Liver (tissue), 9 donors: ENCODE results near the gene RABEP1. TPM values are rescaled to one million over a fixed set of nuclear protein-coding genes. Genes with fewer than 3 reads are reported as not detected.

Experiments used
- DNase-seq: peaks from one replicate; pipeline ENCODE4 v3.0.0-alpha.2; 2017; ENCODE audit warnings: low spot score
- H3K27ac ChIP-seq, 2 donors: one replicate each; pipeline ENCODE4 v1.7.0; 2013; ENCODE audit warnings: inconsistent platforms in 2 of 2, low read length in 2 of 2, control low read depth in 1 of 2, low read depth in 1 of 2, mild to moderate bottlenecking in 1 of 2
- H3K27me3 ChIP-seq, 4 donors: one replicate each; pipeline versions ENCODE4 v1.6.1 to v1.7.0; 2013; ENCODE audit warnings: low read length in 3 of 4, inconsistent platforms in 1 of 4, mild to moderate bottlenecking in 1 of 4, moderate library complexity in 1 of 4; ENCODE audit not compliant: control insufficient read depth in 4 of 4, insufficient read depth in 4 of 4
- H3K36me3 ChIP-seq, 4 donors: one replicate each; pipeline versions ENCODE4 v1.6.1 to v1.7.0; 2013; ENCODE audit warnings: low read length in 3 of 4, mild to moderate bottlenecking in 3 of 4, low read depth in 1 of 4, moderate library complexity in 1 of 4; ENCODE audit not compliant: control insufficient read depth in 4 of 4, insufficient read depth in 3 of 4
- H3K4me1 ChIP-seq, 4 donors: one replicate each; pipeline versions ENCODE4 v1.6.1 to v1.7.0; 2013; ENCODE audit warnings: low read length in 3 of 4, mild to moderate bottlenecking in 3 of 4, moderate library complexity in 1 of 4; ENCODE audit not compliant: control insufficient read depth in 4 of 4, insufficient read depth in 4 of 4
- H3K4me3 ChIP-seq, 3 donors: one replicate each; pipeline versions ENCODE4 v1.6.1 to v1.7.0; 2013; ENCODE audit warnings: low read length in 3 of 3, control low read depth in 1 of 3, low read depth in 1 of 3, mild to moderate bottlenecking in 1 of 3
- H3K9ac ChIP-seq, 2 donors: one replicate each; pipeline ENCODE4 v1.7.0; 2013; ENCODE audit warnings: low read length in 2 of 2, mild to moderate bottlenecking in 2 of 2, moderate library complexity in 2 of 2, control low read depth in 1 of 2, low read depth in 1 of 2
- H3K9me3 ChIP-seq, 4 donors: one replicate each; pipeline versions ENCODE4 v1.6.1 to v1.7.0; 2013; ENCODE audit warnings: low read length in 3 of 4; ENCODE audit not compliant: control insufficient read depth in 4 of 4
- CTCF ChIP-seq: fragments of 150-350 bp; IDR thresholded peaks from 2 replicates; pipeline ENCODE4 v1.5.1; 2017; ENCODE audit warnings: improper control_type of control experiment, low read depth, low read length; ENCODE audit not compliant: missing input control
- FOXA1 ChIP-seq: IDR thresholded peaks from 2 replicates; pipeline ENCODE4 v1.6.1; 2016; ENCODE audit warnings: antibody characterized with exemption
- FOXA2 ChIP-seq: IDR thresholded peaks from 2 replicates; pipeline ENCODE4 v1.6.1; 2016; ENCODE audit warnings: antibody characterized with exemption
- HNF4G ChIP-seq: IDR thresholded peaks from 2 replicates; pipeline ENCODE4 v1.6.1; 2016; ENCODE audit warnings: antibody characterized with exemption
- MAX ChIP-seq: IDR thresholded peaks from 2 replicates; pipeline ENCODE4 v1.6.1; 2016; ENCODE audit warnings: antibody characterized with exemption
- NR2F2 ChIP-seq: IDR thresholded peaks from 2 replicates; pipeline ENCODE4 v1.6.1; 2016; ENCODE audit warnings: antibody characterized with exemption
- RAD21 ChIP-seq, 2 donors: IDR thresholded peaks; 2 replicates each; pipeline ENCODE4 v1.6.1; 2016; ENCODE audit warnings: antibody characterized with exemption in 2 of 2, mild to moderate bottlenecking in 2 of 2
- RXRA ChIP-seq, 2 donors: IDR thresholded peaks; 2 replicates each; pipeline ENCODE4 v1.6.1; 2017 to 2018; ENCODE audit warnings: antibody characterized with exemption in 2 of 2, mild to moderate bottlenecking in 1 of 2
- SP1 ChIP-seq: IDR thresholded peaks from 2 replicates; pipeline ENCODE4 v1.6.1; 2018; ENCODE audit warnings: antibody characterized with exemption, mild to moderate bottlenecking
- TAF1 ChIP-seq: conservative IDR thresholded peaks from 2 replicates; pipeline ENCODE4 v1.6.1; 2016; ENCODE audit warnings: antibody characterized with exemption, mild to moderate bottlenecking
- YY1 ChIP-seq: IDR thresholded peaks from 2 replicates; pipeline ENCODE4 v1.6.1; 2016; ENCODE audit warnings: antibody characterized with exemption, mild to moderate bottlenecking
- ZBTB33 ChIP-seq: IDR thresholded peaks from 2 replicates; pipeline ENCODE4 v1.6.1; 2016; ENCODE audit warnings: antibody characterized with exemption
- WGBS: extraction: QIAGEN DNeasy Blood & Tissue Kit; methylation state at CpG from one replicate; pipeline ENCODE4 v1.1.7; 2013; 5-methylcytosine and 5-hydroxymethylcytosine counted together
- polyA plus RNA-seq, 2 donors: library from polyadenylated mRNA; stranded (reverse) in 1 of 2; unstranded in 1 of 2; fragments of 200-250 nt in 1 of 2; fragments of >200 nt in 1 of 2; fragmentation: Nextera tagmentation in 1 of 2; extraction: Ambion mirVana in 1 of 2; gene quantifications; one replicate each; pipeline versions ENCODE4 v1.2.1 to v1.2.3, GENCODE V29; 2013 to 2015
- total RNA-seq, 2 donors: library from RNA; depleted of rRNA; stranded (reverse); fragments of >200 nt; gene quantifications; one replicate each; pipeline ENCODE4 v1.2.3, GENCODE V29; 2014
- TF ChIP-seq, protein P1 (sequence below): IDR thresholded peaks from 2 replicates; pipeline ENCODE4 v1.6.1; 2016; ENCODE audit warnings: antibody characterized with exemption, mild to moderate bottlenecking
- TF ChIP-seq, protein P2 (sequence below): IDR thresholded peaks from 2 replicates; pipeline ENCODE4 v1.6.1; 2016; ENCODE audit warnings: antibody characterized with exemption
- donor health status: healthy.
- donor health status: healthy.
- donor health status: healthy.
- donor health status: healthy.
- donor health status: healthy.

Gene RABEP1
- total and polyA plus RNA-seq, 4 donors: 13.3 to 26.6 (median 20.6) TPM

GRCh38 chr17:5249615-5250014, 32.5 kb upstream of the RABEP1 start:
- no peak overlapping the region for H3K4me3 ChIP-seq
- H3K27me3 ChIP-seq: no peaks in the 10 kb centered on the region
- under 1% methylated on average over 4 of the region's 4 CpGs for WGBS
- peak; percentile 63 for DNase-seq
- no peaks in the 10 kb centered on the region for H3K36me3 ChIP-seq
- no peak overlapping the region for H3K27ac ChIP-seq
- H3K9me3 ChIP-seq: no peaks in the 10 kb centered on the region
- H3K9ac ChIP-seq: no peak overlapping the region
- TF ChIP-seq, protein P1, sequence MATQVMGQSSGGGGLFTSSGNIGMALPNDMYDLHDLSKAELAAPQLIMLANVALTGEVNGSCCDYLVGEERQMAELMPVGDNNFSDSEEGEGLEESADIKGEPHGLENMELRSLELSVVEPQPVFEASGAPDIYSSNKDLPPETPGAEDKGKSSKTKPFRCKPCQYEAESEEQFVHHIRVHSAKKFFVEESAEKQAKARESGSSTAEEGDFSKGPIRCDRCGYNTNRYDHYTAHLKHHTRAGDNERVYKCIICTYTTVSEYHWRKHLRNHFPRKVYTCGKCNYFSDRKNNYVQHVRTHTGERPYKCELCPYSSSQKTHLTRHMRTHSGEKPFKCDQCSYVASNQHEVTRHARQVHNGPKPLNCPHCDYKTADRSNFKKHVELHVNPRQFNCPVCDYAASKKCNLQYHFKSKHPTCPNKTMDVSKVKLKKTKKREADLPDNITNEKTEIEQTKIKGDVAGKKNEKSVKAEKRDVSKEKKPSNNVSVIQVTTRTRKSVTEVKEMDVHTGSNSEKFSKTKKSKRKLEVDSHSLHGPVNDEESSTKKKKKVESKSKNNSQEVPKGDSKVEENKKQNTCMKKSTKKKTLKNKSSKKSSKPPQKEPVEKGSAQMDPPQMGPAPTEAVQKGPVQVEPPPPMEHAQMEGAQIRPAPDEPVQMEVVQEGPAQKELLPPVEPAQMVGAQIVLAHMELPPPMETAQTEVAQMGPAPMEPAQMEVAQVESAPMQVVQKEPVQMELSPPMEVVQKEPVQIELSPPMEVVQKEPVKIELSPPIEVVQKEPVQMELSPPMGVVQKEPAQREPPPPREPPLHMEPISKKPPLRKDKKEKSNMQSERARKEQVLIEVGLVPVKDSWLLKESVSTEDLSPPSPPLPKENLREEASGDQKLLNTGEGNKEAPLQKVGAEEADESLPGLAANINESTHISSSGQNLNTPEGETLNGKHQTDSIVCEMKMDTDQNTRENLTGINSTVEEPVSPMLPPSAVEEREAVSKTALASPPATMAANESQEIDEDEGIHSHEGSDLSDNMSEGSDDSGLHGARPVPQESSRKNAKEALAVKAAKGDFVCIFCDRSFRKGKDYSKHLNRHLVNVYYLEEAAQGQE: no peak
- TF ChIP-seq RAD21 (IDR thresholded peaks at IDR 0.05) (peak; percentile 84 to 92), HNF4G (no peak), NR2F2 (no peak), TAF1 (no peak), CTCF (peak; percentile 74), MAX (no peak), ZBTB33 (no peak), RXRA (IDR thresholded peaks at IDR 0.05) (no peak), FOXA1 (no peak), SP1 (no peak), FOXA2 (no peak), YY1 (peak; percentile 26)
- no peaks in the 10 kb centered on the region for H3K4me1 ChIP-seq

- Histone ChIP-seq H3K4me1 (no peaks in the 10 kb centered on the region), H3K27me3 (no peaks in the 10 kb centered on the region), H3K27ac (no peak overlapping the region), H3K9ac (no peak overlapping the region), H3K36me3 (no peaks in the 10 kb centered on the region), H3K9me3 (no peaks in the 10 kb centered on the region), H3K4me3 (no peak overlapping the region)
- TF ChIP-seq RAD21 (IDR thresholded peaks at IDR 0.05): no peak
- TF ChIP-seq CTCF: no peak
- TF ChIP-seq FOXA1: no peak
- no peak for TF ChIP-seq ZBTB33
- no peak for TF ChIP-seq SP1
- TF ChIP-seq NR2F2: no peak
- TF ChIP-seq, protein P2, sequence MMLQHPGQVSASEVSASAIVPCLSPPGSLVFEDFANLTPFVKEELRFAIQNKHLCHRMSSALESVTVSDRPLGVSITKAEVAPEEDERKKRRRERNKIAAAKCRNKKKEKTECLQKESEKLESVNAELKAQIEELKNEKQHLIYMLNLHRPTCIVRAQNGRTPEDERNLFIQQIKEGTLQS: no peak
- DNase-seq: no peak
- 78% methylated on average over 7 of the region's 7 CpGs for WGBS
Observed at GRCh38 chr17:5254414-5254813, 27.7 kb upstream of the RABEP1 start.
